ENCODE measurements around the gene ANAPC15. TPM values are rescaled to one million over a fixed set of nuclear protein-coding genes. Genes with fewer than 3 reads are reported as not detected.

Gene ANAPC15
- total and polyA plus RNA-seq, 2 of the 13 experiments (the other 11 are each of a cell fraction or from before 2014, with no cell fraction given), result 18.8 to 25.7 TPM

DNA sequence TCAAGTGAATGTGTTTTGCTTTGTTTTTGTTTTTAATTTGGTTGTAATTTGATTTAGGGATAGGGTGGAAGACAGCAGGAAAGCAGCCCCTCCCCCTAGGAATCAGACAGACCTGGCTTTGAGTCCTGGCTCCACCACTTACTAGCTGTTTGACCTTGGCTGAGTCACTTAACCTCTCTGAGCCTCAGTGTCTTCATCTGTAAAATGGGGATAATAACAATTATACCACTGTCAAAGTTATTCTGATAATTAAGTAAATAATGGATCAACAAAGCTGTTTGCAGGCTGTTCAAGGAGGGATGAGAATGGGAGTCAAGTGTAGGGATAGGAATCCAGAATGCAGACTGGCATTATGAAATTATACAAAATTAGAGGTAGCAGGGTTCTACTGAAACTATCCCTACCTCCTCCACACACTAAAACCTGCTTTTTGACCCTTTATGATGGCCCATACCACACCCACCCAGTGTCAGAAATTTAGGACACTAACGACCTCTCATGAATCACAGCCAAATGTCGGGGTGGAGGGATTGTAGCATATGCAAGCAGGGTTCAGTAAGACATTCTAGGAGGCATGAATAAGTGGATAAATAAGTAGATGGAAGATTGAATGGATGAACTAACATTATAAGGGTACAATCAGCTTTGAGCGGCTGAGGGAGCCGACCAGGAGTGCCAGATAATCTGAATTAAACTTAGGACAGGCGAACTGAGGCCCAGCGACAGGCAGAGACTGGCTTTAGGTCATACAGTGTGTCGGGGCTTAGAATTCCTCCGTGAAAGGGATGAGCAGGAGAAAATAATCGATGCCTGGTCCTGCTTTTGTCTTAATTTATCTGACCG lies 974 bp downstream of the ANAPC15 start (continued):
- TF ChIP-seq, protein P1, sequence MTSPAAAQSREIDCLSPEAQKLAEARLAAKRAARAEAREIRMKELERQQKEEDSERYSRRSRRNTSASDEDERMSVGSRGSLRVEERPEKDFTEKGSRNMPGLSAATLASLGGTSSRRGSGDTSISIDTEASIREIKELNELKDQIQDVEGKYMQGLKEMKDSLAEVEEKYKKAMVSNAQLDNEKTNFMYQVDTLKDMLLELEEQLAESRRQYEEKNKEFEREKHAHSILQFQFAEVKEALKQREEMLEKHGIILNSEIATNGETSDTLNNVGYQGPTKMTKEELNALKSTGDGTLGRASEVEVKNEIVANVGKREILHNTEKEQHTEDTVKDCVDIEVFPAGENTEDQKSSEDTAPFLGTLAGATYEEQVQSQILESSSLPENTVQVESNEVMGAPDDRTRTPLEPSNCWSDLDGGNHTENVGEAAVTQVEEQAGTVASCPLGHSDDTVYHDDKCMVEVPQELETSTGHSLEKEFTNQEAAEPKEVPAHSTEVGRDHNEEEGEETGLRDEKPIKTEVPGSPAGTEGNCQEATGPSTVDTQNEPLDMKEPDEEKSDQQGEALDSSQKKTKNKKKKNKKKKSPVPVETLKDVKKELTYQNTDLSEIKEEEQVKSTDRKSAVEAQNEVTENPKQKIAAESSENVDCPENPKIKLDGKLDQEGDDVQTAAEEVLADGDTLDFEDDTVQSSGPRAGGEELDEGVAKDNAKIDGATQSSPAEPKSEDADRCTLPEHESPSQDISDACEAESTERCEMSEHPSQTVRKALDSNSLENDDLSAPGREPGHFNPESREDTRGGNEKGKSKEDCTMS (CRISPR knock-in tag; conservative IDR thresholded peaks at IDR 0.05), result no peak
- TF ChIP-seq FOXC1 (CRISPR knock-in tag; IDR thresholded peaks at IDR 0.05; ENCODE audit: borderline replicate concordance) (peak; percentile 3; the same call in 1 of the 2 replicates), ZNF383 (CRISPR knock-in tag; IDR thresholded peaks at IDR 0.05; ENCODE audit: borderline replicate concordance) (no peak), ZFX (CRISPR knock-in tag; IDR thresholded peaks at IDR 0.05; ENCODE audit: low read depth) (peak; percentile 45; the same call in 1 of the 2 replicates), ZNF510 (CRISPR knock-in tag; IDR thresholded peaks at IDR 0.05; ENCODE audit: low read depth) (0 out of 2 replicates have a peak, but pooled peaks have one; percentile 58), ZNF101 (CRISPR knock-in tag; IDR thresholded peaks at IDR 0.05; ENCODE audit: borderline replicate concordance, low read depth) (no peak), ADNP (CRISPR knock-in tag; IDR thresholded peaks at IDR 0.05) (peak; percentile 34; the same call in 1 of the 2 replicates)

DNA sequence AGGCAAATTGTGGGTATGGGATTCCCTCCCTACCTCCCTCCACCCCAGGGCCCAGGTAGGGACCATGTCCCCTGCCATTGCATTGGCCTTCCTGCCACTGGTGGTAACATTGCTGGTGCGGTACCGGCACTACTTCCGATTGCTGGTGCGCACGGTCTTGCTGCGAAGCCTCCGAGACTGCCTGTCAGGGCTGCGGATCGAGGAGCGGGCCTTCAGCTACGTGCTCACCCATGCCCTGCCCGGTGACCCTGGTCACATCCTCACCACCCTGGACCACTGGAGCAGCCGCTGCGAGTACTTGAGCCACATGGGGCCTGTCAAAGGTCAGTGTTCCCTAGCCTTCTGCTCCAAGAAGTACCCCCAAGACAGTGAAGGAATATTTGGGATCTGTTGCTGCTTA lies 6.6 kb downstream of the ANAPC15 start, which contains the start of gene TOMT:
TSS of gene TOMT (plus strand) at position 37 of the 400 bp plus-strand sequence. CDS start at position 65, 28 bp downstream.
- H3K9me3 ChIP-seq (ENCODE audit: low read length), result no peaks in the 10 kb centered on the region
- peaks cover 23% of the 10 kb centered on the region for H3K4me1 ChIP-seq (ENCODE audit: insufficient read depth, low read length)
- intact Hi-C loops (cut with micrococcal nuclease; ENCODE audit: unreplicated experiment) (no loop called here), in situ Hi-C loops (cut with HindIII; ENCODE audit: extremely low pct_ligation_motif_present, low pct_unique_long_range_greater_than_20kb) (no loop called here)
- WGBS (ENCODE audit: low lambda C conversion rate), result 90% methylated on average over 14 of the region's 14 CpGs
- FAIRE-seq (no peak), ATAC-seq (no peak), DNase-seq (ENCODE audit: low spot score) (no peak)
- POLR2A ChIA-PET, result no interaction called here
- H3K36me3 ChIP-seq (replicated peaks in 1 of 2; ENCODE audit: control insufficient read depth in 1 of 2, insufficient read depth in 2 of 2, low read length in 2 of 2), result peaks cover 0 to 2% of the 10 kb centered on the region in 2 experiments; a peak in 1 of 5 replicates
- H3K27ac ChIP-seq (ENCODE audit: extremely low read length, insufficient read depth, low read length), result no peak within 1 kb of the TSS
- H3K4me2 ChIP-seq (ENCODE audit: low read depth, low read length), result no peak within 1 kb of the TSS
- H3K9ac ChIP-seq (ENCODE audit: insufficient read depth, low read depth, low read length), result no peak within 1 kb of the TSS
- no peaks in the 10 kb centered on the region; a peak in 1 of 5 replicates for H3K27me3 ChIP-seq (ENCODE audit: control insufficient read depth in 1 of 2, insufficient read depth in 2 of 2, low read length in 2 of 2)
- H4K20me1 ChIP-seq (ENCODE audit: insufficient read depth, low read length), result no peaks in the 10 kb centered on the region
- BruUV-seq (replicated peaks), result no TSS peak
- H3K79me2 ChIP-seq (ENCODE audit: insufficient read depth, low read length), result peaks cover 21% of the 10 kb centered on the region
- H2AFZ ChIP-seq (ENCODE audit: low read length), result no peak within 1 kb of the TSS
- TF ChIP-seq ZBTB38 (CRISPR knock-in tag; IDR thresholded peaks at IDR 0.05), result no peak
- TF ChIP-seq FOXJ3 (CRISPR knock-in tag; IDR thresholded peaks at IDR 0.05; ENCODE audit: borderline replicate concordance), result no peak
- no peak for TF ChIP-seq ZNF160 (CRISPR knock-in tag; IDR thresholded peaks at IDR 0.05)
- TF ChIP-seq SMAD1 (CRISPR knock-in tag; IDR thresholded peaks at IDR 0.05; ENCODE audit: borderline replicate concordance, low read depth), result no peak
- TF ChIP-seq ZSCAN25 (CRISPR knock-in tag; IDR thresholded peaks at IDR 0.05), result no peak
- no peak for TF ChIP-seq ZNF850 (CRISPR knock-in tag; conservative IDR thresholded peaks at IDR 0.05)
- no peak for TF ChIP-seq FLYWCH1 (CRISPR knock-in tag; IDR thresholded peaks at IDR 0.05)
- no peak for TF ChIP-seq HOXA3 (CRISPR knock-in tag; IDR thresholded peaks at IDR 0.05)
- no peak for TF ChIP-seq ZNF335 (CRISPR knock-in tag; IDR thresholded peaks at IDR 0.05)
- no peak for TF ChIP-seq HMG20B (CRISPR knock-in tag; conservative IDR thresholded peaks at IDR 0.05)
- no peak for TF ChIP-seq CHD4 (IDR thresholded peaks at IDR 0.05; ENCODE audit: borderline replicate concordance, low read length)
- TF ChIP-seq U2AF2 (IDR thresholded peaks at IDR 0.05; ENCODE audit: low read depth, low read length), result no peak
- CTCF ChIA-PET (ENCODE audit: low intra/inter-chr PET ratio, low total read pairs), result no interaction called here
- no peak within 1 kb of the TSS for H3K4me3 ChIP-seq (replicated peaks in 1 of 3; ENCODE audit: insufficient read depth in 1 of 3, low read depth in 2 of 3, low read length in 3 of 3)
